Retina (tissue), 1 donor: Measurements from ENCODE around the gene CRTAC1.
A peak's percentile ranks its signal among the peaks of the same experiment; 100 is the strongest.

Experiments used
- DNase-seq: peaks from one replicate; pipeline ENCODE4 v3.0.0-alpha.2; 2016

The CRTAC1 gene

DNA sequence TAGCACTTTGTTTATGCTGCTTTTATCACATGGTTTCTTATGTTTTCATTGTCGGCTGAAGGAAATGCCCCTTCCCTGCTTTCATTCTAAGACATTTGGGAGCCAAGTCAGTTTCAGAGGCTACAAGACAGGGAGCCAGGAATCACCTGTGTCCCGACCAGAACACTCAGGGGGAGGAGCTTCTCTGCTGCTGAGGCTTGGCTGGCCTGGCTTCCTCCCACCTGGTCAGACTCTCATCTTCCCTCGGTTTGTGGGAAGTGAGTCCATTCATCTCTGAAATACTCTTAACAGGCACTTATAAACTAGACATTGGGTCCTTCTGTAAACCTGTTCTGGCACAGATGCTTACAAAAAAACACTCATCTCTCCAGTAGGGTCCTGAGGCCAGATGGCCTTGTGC is 200.4 kb downstream of the CRTAC1 start:
- DNase-seq: no peak

DNA sequence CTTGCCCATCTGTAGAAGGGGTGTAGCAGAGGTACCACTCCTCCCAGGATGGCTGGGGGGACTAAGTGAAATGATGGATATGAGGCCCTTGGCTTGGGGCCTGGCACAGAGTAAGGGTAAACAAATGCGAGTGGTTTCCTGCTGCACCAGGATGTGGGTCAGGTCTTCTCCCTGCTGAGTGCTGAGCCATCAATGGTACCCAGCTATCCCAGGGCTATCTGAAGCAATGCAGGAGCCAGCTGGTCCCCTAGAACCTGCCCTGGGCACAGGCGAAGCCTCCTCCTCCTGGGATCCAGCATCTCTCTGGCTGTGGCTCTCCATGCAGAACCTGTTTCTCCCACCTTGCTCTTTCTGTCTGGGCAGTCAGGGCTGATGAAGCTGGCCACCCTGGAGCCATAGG is 201.7 kb downstream of the CRTAC1 start:
- no peak for DNase-seq

DNA sequence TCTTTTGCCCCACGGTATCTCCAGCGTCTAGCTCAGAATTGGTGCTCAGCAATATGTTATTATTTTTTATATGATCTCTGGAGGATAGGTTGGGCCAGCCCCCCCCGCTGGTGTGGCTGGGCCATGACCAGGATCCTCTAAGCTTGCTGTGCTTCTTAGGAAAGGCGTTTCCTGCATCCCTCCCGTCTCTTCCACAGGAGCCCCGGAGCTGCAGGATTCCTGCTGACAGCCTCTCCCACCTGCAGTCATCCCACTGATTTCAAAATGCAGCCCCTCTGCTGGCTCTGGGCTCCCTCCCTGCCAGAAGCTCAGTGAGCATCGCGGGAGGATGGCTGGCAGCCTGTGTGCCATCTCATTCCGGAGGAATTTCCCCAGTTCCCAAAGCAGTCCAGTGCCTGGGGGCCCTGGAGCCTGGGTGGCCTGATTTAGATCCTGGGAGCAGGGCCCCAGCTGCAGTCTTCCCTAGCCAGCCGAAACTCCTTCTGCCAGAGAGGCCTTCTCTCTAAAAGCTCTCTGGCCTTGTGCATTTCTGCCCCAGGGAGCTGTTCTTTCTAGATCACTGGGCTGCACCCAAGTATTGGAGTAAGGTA is 202.6 kb downstream of the CRTAC1 start:
- DNase-seq: peak; percentile 60

DNA sequence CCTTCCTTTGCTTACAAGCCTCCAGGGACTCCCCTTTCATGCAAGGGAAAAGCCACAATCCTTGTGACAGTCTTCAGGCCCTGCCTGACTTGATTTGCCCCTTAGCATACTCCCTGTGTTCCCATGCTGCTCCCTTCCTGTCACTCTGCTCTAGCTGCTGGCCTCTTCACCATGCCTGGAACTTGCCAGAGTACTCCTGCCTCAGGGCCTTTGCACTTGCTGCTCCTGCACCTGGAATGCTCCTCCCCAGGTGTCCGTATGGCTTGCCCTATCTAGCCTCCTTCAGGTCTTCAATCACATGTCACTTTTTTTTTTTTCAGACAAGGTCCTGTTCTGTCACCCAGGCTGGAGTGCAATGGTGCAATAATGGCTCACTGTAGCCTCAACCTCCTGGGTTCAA is 203.5 kb downstream of the CRTAC1 start:
- DNase-seq: no peak

DNA sequence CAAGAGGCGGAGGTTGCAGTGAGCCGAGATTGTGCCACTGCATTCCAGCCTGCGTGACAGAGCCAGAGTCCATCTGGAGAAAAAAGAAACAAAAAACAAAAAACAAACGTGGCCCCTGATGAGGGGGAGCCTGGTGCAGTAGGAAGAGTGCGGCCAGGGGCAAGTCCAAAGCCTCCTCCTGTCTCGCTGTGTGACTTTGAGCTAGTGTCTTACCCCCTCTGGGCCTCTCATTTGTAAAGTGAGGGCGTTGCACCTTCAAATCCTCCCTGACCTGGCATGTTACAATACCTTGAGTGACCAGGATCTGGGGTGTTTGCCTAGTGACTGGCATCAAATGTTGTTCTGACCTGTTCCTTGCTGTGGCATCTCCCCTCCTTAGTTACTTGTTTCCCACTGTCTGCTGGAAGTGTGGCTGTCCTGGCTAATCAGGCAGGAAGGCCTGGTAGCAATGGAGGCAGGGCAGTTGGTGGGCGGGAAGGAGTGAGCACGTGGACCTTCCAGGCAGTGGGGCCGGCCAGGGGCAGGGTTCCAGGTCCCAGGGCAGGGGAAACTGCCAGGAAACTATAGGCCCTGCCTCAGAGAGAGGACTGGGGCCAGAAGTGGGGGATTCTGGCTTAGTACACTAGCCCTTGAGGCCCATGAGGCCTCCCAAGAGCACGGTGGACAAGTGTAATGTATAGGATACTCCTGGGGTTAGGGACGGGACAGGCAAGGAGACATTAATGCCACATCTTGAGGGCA is 205.2 kb downstream of the CRTAC1 start:
- no peak for DNase-seq

DNA sequence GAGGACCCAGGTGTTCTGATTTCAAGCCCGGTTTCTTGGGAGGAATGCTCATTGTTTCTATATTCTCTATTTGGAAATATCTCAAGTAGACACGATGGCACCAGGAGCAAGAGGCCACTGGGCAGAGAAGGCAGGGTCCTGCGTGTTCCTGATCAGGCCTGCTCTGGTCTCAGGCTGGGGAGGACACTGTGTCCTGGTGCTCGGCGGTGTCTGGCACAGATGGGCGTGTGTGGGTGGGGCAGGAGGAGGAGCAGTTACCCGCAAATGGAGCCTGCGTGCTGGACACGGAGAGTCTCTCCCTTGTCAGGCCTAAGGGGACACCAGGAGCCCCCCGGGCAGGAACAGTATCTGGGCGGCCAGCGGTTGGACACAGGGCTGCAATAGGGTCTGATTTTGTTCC is 206.7 kb downstream of the CRTAC1 start:
- no peak for DNase-seq

DNA sequence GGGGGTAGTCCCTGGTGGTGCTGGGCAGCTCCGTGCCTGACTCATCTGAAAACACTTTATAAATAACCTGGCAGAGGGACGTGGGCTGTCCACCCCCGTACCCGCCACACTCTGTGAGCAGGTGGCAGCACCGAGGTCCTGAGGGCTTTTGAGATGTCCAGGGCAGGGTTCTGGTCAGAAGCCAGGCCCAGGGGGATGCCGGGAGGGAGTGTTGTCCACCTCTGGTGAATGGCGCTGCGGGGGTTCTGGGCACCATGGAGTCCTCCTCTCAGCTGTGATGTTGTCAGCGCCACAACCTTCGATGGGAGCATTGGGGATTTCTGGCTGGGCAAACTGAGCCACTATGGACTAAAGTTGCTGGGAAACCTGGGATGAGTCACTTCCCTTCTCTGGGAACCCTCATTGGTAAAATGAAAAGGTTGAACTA is 208.1 kb downstream of the CRTAC1 start:
- DNase-seq: no peak

DNA sequence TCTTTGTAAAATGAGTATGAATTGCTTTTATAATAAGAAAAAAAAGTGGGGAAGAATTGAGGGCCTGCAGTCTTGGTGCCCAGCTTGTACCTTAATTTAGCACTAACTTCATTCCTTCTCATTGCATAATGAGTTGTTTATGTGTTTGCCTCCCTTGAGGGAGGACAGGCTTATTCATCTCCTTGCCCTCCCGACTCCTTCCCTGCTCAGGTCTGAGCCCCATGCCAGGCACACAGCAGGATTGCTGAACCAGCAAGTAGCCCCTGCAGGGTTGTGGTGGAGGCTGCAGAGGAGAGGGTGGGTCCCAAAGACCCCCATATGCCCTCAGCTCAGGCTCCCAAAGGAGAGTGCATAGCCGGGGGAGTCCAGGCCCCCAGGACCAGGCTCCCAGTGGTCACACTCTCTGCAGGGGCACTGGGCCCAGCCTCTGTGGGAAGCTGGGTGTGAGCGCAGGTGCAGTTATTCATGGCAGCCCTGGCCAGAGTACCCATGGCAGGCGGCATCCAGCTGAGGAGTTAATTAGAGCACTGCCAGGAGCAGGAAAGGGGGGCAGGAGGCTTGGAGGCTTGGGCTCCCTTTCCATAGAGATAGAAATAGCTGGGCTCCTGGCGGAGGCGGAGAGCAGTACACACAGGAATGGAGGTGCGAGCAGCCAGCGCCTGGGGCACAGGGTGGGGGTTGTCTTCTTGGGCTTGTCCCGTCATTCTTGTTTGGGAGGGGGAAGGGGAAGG is 208.9 kb downstream of the CRTAC1 start:
- DNase-seq: peak; percentile 25

DNA sequence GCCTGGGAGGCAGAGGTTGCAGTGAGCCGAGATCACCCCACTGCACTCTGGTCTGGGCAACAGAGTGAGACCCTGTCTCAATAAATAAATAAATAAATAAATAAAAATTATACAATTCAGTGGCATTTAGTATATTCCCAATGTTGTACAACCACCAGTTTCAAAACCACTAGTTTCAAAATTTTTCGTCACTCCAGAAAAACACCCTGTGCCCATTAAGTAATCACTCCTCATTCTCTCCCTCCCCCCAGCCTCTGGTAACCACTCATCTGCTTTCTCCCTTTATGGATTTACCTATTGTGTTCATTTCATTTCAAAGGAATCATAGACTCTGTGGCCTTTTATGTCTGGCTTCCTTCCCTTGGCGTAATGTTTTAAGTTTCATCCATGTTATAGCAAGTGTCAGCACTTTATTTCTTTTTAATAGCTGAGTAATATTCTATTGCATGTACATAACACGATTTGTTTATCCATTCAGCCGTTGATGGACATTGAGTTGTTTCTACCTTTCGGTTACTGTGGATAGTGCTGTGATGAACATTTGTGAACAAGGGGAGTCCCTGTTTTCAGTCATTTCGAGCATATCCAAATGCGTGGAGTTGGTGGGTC is 210.2 kb downstream of the CRTAC1 start:
- DNase-seq: no peak

DNA sequence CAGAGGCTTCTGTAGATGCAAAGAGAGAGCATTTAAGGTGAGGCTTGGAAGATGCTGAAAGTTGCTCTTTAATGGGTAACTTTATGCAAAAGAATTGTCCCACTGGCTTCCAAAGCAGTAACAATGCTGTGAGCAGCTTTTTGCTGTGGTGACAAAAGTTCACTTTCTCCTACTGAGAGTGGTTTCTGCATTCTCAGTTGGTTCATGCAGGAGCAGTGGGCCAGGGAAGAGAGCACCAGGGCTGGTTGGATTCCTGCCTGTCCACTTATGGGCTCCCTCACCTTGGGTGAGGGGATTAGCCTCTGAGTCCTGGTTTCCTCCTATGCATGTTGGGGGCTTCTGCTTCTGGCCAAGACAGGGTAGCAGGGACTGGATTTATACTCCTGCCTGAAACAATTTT is 211.8 kb downstream of the CRTAC1 start:
- no peak for DNase-seq

DNA sequence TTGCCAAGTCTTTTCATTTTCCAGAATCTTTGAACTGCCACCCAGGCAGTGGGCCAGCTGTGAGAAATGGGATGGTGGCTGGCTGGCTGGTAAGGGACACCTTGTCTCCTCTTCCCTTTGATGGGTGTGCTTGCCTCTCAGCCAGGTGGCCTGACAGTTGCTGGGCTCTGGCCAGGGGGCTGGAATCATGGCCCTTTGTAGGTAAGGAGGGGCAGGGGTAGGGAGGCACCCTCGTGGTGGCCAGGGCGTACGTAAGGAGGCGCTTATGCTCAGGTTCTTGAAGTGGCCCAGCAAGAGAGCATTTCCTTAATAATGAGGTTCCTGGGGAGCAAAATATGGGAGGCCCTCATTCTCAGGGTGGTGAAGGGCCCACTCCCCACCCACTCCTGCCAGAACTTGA is 213.8 kb downstream of the CRTAC1 start:
- no peak for DNase-seq
